ENCODE data around the gene DNAH6.

The DNAH6 gene

DNA sequence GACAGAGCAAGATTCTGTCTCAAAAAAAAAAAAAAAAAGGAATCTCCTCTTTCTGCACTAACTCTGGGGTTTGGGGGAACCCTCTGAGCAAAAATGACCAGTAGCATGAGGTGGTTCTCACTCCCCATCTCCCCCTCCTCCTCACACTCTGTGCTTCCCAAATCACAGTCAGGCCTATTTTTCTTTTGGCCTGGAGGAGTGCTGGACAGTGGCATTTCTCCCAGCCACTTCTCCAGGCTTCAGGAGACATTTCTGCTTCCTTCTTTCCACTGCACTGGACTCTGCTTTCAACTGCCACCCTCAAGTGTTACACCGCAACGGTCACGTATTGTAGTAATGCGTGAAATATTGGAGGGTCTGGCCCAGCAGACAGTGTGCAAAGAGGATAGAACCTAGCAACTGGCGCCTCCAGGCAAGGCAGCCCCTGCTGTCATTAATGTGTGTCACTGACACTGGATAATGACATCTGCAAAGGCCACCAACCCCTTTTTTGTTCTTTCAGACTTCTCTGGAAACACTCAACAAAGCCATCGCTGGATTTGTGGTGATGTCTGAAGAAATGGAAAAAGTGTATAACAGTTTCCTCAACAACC lies 295.6 kb downstream of the DNAH6 start (continued):
- TF ChIP-seq, protein P1, sequence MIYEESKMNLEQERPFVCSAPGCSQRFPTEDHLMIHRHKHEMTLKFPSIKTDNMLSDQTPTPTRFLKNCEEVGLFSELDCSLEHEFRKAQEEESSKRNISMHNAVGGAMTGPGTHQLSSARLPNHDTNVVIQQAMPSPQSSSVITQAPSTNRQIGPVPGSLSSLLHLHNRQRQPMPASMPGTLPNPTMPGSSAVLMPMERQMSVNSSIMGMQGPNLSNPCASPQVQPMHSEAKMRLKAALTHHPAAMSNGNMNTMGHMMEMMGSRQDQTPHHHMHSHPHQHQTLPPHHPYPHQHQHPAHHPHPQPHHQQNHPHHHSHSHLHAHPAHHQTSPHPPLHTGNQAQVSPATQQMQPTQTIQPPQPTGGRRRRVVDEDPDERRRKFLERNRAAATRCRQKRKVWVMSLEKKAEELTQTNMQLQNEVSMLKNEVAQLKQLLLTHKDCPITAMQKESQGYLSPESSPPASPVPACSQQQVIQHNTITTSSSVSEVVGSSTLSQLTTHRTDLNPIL (CRISPR knock-in tag; IDR thresholded peaks at IDR 0.05; ENCODE audit: low read depth): no peak
- TF ChIP-seq ZNF70 (CRISPR knock-in tag; IDR thresholded peaks at IDR 0.05) (no peak), ZNF565 (CRISPR knock-in tag; conservative IDR thresholded peaks at IDR 0.05; ENCODE audit: low read depth) (no peak), TCF4 (CRISPR knock-in tag; IDR thresholded peaks at IDR 0.05; ENCODE audit: borderline replicate concordance) (no peak), ZFP3 (CRISPR knock-in tag; IDR thresholded peaks at IDR 0.05) (no peak), CSDC2 (CRISPR knock-in tag; IDR thresholded peaks at IDR 0.05) (no peak)
- TF ChIP-seq, protein P2, sequence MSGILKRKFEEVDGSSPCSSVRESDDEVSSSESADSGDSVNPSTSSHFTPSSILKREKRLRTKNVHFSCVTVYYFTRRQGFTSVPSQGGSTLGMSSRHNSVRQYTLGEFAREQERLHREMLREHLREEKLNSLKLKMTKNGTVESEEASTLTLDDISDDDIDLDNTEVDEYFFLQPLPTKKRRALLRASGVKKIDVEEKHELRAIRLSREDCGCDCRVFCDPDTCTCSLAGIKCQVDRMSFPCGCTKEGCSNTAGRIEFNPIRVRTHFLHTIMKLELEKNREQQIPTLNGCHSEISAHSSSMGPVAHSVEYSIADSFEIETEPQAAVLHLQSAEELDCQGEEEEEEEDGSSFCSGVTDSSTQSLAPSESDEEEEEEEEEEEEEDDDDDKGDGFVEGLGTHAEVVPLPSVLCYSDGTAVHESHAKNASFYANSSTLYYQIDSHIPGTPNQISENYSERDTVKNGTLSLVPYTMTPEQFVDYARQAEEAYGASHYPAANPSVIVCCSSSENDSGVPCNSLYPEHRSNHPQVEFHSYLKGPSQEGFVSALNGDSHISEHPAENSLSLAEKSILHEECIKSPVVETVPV (CRISPR knock-in tag; IDR thresholded peaks at IDR 0.05): no peak

DNA sequence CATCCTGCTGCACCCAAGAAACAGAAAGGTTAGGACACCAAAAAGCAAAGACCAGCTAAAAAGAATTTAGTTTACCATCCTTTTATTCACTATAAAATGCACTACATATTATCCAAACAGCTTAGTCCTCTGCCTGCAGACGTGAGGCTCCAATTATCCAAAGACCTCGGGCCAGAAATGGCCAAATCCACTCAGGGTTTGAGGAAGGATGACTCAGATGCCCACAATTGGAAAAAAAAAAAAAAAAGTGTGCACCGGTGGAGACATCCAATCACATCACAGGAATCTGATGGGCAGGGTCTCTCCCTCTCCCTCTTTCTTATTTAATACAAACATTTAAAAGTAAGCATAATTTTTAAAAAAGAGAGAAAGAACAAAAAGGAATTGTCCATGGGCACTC lies 298.8 kb downstream of the DNAH6 start:
- TF ChIP-seq ISL1 (CRISPR knock-in tag; IDR thresholded peaks at IDR 0.05) (no peak), ARNTL (CRISPR knock-in tag; IDR thresholded peaks at IDR 0.05; ENCODE audit: borderline replicate concordance, low read depth) (no peak), ZFP30 (CRISPR knock-in tag; IDR thresholded peaks at IDR 0.05) (no peak), ESRRG (CRISPR knock-in tag; IDR thresholded peaks at IDR 0.05) (no peak), ZNF565 (CRISPR knock-in tag; conservative IDR thresholded peaks at IDR 0.05; ENCODE audit: low read depth) (no peak), ZNF70 (CRISPR knock-in tag; IDR thresholded peaks at IDR 0.05) (no peak), ZNF8 (CRISPR knock-in tag; IDR thresholded peaks at IDR 0.05) (no peak), BACH2 (CRISPR knock-in tag; IDR thresholded peaks at IDR 0.05; ENCODE audit: borderline replicate concordance) (no peak), TOX (CRISPR knock-in tag; IDR thresholded peaks at IDR 0.05; ENCODE audit: borderline replicate concordance) (no peak), PPARA (CRISPR knock-in tag; IDR thresholded peaks at IDR 0.05; ENCODE audit: borderline replicate concordance) (no peak), OSR1 (CRISPR knock-in tag; IDR thresholded peaks at IDR 0.05) (no peak)
- ATAC-seq: no peak

DNA sequence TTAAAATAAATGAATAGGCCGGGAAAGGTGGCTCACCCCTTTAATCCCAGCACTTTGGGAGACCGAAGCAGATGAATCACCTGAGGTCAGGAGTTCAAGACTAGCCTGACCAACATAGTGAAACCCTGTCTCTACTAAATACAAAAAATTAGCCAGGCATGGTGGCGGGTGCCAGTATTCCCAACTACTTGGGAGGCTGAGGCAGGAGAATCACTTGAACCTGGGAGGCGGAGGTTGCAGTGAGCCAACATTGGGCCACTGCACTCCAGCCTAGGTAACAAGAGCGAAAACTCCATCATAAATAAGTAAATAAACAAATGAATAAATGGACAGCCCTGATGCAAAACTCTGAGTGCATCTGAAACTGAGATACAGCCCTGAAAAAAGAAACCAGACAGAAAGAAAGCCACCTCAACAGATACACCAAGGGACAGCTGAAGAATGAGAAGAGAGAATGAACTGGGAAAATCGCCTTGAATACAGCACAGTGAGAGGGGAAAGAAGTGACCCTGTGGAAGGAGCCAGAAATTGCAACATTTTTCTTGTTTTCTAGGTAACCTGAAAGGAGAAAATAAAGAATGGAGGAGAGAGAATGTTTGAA lies 300.2 kb downstream of the DNAH6 start:
- ATAC-seq: no peak

GRCh38 chr2:84817239-84817655 lies 300.9 kb downstream of the DNAH6 start:
- ATAC-seq: no peak
- TF ChIP-seq ARNTL (CRISPR knock-in tag; IDR thresholded peaks at IDR 0.05; ENCODE audit: borderline replicate concordance, low read depth): no peak
- TF ChIP-seq PATZ1 (CRISPR knock-in tag; IDR thresholded peaks at IDR 0.05; ENCODE audit: borderline replicate concordance): no peak
- no peak for TF ChIP-seq ZFP30 (CRISPR knock-in tag; IDR thresholded peaks at IDR 0.05)
- TF ChIP-seq RARB (CRISPR knock-in tag; IDR thresholded peaks at IDR 0.05): no peak
- no peak for TF ChIP-seq ZFP3 (CRISPR knock-in tag; IDR thresholded peaks at IDR 0.05)
- TF ChIP-seq TOX (CRISPR knock-in tag; IDR thresholded peaks at IDR 0.05; ENCODE audit: borderline replicate concordance): no peak
- TF ChIP-seq ESRRG (CRISPR knock-in tag; IDR thresholded peaks at IDR 0.05): no peak
- no peak for TF ChIP-seq OSR1 (CRISPR knock-in tag; IDR thresholded peaks at IDR 0.05)
- TF ChIP-seq, protein P2 (CRISPR knock-in tag; IDR thresholded peaks at IDR 0.05): no peak
- TF ChIP-seq, protein P1 (CRISPR knock-in tag; IDR thresholded peaks at IDR 0.05; ENCODE audit: low read depth): no peak

More for the DNA sequence above, 300.2 kb downstream of the DNAH6 start:
- no peak for TF ChIP-seq ZFP30 (CRISPR knock-in tag; IDR thresholded peaks at IDR 0.05)

All from SK-N-SH treated with all-trans-retinoic acid at 6 μM for 48 hours (cell line).